OCI-M2 (cell line): ENCODE results near the gene SLCO3A1.

Experiments used
- DNase-seq: peaks from one replicate; lab custom pipeline; 2025; ENCODE audit not compliant: unreplicated experiment; lab: John Stamatoyannopoulos, UW

Gene SLCO3A1

DNA sequence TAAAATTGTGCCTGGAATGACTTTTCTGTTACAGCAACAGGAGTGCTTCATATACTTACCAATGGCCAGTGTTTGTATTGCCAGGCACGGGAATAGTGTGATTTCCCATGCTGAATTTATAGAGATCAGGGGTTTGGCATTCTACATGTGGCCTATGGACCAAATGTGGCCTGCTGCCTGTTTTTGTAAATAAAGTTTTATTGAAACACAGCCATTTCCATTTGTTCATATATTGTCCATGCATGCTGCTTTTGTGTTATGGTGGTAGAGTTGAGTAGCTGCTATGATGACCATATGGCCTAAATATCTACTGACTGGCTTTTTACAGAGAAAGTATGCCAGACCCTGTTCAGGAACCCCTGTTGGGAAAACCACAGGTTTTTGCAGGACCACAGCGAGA is 55.6 kb downstream of the SLCO3A1 start:
- no peak for DNase-seq

DNA sequence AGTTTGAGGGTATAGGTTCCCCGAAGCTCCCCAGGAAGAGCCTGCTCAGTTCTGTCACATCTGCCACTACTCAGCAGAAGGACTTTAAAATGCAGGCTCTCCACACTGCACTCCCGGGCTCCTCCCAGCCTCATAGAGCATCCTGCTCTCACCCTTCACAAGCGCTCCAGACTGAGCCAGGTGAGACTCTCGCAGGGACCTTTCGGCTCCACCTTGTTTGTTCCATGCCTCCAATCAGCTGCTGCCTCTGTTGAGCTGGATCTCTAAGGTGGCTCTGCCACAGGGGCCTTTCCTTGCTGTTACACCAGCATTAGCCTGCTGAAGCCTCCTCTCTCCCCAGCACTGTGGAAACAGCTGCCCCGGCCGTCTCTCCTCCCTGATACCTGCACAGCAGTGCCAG is 56.1 kb downstream of the SLCO3A1 start:
- DNase-seq, result no peak

DNA sequence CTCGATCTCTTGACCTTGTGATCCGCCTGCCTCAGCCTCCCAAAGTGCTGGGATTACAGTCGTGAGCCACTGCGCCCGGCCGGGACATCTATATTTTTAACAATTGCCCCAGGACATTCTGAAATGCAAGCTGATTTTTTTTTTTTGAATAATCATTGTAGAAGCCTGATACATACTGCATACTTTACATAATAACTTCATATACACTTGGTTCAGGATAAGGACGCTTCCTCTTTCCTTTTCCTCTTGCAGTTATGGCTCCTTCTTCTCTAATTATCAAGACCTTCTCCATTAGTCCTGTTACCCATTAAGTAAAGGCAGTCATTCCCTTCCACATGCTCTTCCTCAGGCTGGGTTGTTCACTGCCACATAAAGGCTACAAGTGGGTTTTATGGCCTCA is 58.3 kb downstream of the SLCO3A1 start:
- DNase-seq, result no peak

DNA sequence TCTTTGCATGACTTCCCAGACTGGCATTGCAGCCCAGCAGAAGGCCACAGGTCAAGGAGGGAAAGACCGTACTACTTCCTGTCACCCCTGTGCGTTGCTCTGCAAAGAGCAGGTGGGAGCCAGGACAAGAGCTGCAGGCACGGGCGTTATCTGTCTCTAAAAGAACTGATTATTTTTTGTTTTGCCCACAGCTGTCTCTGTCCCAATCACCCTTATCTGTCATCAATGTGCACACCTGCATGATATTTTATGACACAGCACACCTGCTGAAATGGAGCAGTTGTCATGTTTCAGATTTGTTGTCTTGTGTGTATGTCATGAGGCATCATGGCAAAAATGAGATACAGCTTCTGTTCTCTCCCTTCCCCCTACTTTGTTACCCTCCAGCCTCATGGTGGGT is 58.8 kb downstream of the SLCO3A1 start:
- DNase-seq, result no peak

DNA sequence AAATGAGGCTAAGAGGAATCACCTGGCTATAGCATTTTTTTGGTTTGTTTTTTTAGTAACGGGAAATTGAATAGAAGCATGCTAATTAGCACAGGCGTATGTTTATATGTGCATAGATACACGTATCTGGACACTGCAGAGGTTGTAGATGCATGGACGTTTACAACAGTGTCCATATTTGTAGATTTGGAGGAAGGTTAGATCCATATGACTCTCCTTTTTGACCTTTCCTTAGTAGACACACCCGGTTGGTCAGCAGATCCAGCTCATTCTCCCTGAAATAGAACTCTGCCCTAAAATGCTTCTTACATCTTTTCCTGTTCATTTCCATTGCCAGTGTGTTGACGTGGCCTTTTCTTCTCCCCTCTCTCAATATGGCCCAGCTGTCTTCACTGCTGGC is 60.1 kb downstream of the SLCO3A1 start:
- no peak for DNase-seq

DNA sequence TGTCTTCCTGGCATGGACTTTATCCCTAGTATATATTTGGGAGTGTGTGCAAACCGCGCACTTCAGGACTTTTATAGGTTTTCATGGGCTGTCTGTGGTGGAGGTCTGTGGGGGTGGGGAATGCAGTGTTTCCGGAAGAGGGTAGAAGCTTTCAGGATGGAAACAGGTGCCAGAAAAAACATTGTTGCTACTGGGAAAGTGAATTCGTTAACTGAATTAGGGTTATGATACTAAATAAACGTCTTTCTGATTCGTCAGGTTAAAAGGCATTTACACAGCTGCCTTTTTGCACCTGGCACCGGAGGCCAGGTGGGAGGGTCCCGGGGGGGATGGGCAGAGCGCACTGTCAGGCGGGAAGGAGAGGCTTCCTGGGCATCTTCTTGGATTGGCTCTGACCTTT is 62.1 kb downstream of the SLCO3A1 start:
- no peak for DNase-seq

DNA sequence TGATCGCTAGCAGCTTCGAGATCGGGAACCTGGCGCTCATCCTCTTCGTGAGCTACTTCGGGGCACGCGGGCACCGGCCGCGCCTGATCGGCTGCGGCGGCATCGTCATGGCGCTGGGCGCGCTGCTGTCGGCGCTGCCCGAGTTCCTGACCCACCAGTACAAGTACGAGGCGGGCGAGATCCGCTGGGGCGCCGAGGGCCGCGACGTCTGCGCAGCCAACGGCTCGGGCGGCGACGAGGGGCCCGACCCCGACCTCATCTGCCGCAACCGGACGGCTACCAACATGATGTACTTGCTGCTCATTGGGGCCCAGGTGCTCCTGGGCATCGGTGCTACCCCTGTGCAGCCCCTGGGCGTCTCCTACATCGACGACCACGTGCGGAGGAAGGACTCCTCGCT is 62.5 kb downstream of the SLCO3A1 start:
- no peak for DNase-seq

DNA sequence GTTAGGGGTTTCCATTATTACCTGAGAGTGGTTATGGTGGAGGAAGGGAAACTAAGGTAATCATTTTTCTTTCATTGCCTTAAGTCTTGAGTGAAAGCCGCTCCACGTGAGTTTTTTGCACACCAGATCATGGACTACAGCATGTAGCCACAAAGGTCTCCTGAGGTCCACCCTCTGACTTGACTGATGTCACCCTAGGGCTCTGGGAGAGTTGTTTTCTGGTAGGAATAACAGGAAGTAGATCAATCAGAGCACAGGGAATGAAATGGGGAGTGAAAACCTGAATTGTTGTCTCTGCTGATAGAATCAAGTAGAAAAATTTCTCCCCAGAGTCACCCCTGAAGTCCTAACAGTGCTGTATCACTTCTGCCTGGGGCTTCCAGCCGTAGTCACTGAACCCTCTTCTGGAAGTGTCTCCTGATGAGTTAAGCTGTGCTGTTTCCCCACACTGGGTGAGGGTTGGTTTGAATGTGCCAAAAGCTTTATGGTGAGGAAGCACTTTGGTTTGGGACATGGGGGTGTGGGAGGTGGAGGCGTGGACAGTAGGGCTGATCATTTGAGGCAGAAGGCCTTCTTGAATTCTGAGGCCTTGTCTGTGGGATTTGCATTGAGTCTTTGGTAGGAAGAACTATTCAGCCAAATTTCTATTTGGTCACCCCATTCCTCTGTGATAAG is 64.3 kb downstream of the SLCO3A1 start:
- no peak for DNase-seq

DNA sequence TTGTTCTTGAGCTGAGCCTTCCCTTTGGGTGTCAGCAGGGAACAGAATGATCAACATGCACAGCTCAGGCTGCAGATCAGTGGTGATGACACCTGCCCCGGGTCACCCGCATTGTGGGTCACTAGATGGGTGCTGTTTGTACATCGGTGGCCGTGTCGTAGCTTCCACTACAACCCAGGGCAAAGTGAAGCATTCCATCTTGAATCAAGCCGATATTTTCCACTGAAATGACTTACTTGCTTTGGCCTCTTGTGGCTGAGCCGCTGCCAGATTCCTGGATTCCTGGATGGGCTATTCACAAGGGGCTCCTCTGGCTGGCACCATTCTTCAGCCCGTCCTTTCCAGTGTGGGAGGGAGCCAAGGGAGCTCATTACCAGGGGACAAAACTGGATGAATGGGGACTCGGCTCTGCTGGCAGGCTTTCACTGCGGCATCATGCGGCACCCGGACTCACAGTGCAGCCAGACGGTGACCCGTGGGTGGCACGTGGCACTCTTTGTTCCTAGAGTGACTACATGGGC is 65.6 kb downstream of the SLCO3A1 start:
- no peak for DNase-seq

DNA sequence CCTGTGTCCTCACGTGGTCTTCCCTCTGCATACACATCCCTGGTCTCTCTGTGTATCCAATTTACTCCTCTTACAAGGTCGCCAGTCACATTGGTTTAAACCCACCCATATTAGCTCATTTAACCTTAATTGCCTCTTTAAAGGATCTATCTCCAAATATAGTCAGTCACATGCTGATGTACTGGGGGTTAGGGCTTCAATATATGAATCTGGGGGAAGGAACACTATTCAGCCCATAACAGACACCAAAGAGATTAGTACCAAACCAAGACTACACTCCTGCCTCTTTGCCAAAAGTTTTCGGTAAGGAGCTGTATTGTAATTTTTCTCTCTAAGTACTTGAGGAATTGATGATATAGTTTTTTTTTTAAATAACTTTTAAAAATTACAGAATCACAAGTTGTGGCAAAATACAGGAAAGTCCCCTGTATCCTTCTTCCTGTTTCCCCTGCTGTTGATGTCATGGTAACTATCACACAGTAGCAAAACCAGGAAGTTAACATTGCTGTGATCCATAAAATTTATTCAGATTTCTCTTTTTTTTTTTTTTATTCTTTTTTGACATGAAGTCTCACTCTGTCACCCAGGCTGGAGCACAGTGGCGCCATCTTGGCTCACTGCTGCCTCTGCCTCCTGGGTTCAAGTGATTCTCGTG is 67.8 kb downstream of the SLCO3A1 start:
- DNase-seq, result no peak

DNA sequence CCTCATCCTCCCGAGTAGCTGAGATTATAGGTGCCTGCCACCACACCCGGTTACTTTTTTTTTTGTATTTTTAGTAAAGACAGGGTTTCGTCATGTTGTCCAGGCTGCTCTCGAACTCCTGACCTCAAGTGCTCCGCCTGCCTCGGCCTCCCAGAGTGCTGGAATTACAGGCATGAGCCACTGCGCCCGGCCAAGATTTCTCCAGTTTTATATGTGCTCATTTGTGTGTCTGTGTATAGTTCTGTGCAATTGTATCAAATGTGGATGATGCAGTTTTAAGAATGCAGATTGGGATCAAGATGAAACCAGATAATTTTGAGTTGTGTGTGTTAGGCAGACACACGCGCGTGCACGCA is 68.3 kb downstream of the SLCO3A1 start:
- DNase-seq, result no peak

DNA sequence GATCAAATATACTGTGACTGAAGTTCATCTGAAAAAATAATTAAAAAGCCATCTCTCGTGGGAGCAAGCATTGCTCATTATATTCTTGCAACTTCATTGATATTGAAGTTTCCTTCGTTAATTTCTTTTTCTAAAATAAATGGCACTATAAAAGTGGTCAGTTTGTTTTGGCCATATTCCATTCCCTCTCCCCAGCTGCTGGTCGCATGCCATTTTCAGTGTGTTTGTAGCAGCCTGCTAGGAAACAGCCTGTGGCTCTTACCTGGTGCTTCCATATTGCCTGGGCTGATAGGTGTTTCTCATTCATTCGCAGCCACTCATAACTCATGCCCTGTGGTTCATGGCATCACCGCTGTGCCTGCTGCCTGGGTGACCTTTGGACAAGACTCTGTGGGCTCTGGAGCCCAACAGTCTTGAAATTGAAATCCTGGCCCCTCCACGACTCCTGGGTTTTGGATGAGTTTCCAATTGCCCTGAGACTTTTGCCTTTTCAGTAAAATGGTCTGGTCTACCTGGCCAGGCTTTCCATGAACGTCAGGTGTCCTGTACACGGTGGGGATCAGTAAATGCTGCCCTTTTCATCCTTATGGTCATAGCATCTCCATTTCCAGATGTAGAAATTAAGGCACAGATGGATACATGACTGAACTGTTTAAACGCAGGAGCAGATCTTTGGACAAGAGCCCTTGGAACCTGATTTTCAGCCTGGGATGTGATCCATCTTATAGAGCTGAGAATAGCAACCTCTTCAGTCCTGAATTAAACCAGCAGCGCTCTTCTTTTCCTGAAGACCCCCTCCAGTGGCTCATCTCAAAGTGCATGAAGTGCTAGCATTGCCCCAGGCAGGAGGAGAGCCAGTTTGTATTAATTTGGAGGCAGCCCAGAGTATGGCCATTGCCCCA is 69.4 kb downstream of the SLCO3A1 start:
- no peak for DNase-seq

DNA sequence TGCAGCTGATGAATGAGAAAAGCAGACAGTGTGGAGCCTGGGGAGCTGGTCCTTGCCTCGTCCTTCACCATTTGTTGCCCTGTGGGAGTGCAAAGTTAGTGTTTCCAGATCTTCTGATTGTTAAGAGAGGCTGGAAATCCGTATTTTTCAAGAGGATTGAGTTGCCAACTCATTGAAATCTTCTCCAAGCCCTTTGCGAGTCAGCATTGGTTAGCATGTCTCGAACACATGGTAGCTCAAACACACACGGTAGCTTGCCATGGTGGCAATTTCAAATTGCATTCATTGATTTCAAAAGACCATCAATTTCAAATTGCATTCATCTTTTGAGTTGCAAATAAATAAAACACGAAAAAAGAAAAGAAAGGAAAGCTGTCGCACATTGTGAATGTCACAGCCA is 70.7 kb downstream of the SLCO3A1 start:
- DNase-seq, result no peak

DNA sequence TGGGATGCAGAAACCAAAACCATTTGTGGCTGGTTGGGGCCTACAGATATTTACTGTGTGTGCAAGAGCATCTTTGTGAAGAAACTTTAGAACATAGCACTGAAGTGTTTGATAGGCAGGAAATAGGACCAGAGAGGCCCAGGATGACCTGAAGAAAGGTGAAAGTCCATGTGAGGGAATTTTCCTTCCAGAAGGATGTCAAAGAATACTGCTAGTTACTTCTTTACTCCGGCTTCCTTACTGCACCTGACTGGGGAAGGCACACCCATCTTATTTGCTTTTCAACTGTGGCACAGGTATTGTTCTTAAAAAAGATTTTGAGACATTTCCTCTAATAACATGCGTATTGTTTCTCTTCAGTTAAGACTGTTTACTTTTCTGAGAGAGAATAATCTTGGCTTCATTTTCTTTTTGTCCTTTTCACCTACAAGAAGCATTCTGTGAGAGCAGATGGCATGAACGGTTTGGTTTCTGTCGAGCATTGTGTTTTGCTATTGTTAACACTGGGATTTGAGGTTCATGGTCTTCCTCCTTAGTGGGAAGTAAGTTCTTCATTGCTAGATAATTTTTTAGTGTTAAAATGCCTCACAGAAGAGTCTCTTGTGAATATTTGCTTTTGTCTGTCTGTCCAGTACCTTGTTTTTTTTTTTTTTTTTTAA is 71.5 kb downstream of the SLCO3A1 start:
- DNase-seq, result no peak

DNA sequence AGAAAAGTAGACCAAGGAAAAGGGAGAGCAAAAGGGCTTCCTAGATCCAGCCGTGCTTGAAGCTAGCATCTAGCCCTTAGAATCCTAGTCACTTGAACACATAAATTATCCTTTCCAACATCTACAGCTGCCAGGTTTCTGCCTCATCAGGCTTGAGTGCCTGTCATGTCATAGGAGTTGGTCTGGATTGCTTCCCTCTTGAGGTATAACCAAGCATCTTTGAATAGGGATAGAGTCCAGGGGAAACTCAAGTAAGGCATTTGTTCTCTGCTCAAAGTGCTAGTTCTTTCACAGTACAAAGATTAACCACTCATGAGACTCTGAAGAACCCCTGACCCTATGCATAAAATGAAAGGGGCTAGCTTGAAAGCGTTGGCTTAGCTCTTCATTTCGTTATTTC is 72.3 kb downstream of the SLCO3A1 start:
- DNase-seq, result no peak

DNA sequence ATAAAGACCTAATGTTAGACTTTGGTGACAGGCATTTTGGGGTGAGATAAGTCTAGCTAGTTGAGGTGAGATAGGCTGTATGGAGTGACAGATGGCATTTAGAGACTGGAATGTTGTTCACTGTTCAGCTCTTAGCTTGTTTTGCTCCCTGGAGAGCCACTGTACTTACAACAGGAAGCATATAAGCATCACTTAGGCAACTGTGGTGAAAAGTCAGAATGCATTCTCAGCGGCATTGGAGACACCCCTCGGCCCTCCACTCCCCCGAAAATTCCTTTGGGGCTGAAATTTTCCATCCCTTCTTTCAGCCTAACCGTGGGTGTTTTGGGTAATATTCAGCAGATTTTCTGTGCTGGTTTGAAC is 73.4 kb downstream of the SLCO3A1 start:
- DNase-seq, result no peak

DNA sequence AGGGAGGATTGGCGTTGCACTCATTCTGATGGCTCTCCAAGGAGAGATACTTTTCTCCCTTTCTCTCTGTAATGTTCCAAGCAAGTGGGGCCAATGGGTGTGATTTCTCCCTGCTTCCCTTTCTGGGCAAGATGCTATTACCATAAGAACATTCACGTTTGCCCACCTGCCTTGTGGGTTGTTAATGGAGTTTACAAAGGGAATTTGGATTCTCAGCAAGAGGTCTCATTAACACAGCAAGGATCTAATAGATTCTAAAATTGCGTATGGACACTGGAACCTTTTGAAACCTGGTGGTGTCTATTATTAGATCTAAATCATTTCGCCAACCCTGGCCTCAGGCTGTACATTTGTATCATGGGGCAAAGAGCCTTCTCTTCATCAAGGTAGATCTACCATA is 74.1 kb downstream of the SLCO3A1 start:
- no peak for DNase-seq

DNA sequence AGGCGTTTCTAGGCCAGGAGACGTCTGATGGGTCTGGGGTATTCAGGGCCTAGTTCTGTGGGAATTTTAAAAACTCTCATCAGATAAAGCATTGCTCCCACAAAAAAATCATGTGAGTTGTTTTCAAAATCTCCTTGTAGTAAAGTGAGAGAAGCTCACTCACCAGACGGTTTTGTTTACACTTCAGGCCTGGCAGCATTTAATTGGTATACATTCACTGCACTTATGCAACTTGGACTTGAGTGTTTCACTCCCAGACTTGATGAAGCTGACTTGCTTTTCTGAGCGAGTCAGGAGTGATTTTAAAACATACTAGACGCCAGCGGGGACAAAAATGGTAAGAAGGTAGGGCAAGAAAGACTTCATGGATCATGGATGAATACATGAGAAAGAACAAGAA is 75.2 kb downstream of the SLCO3A1 start:
- DNase-seq, result no peak

DNA sequence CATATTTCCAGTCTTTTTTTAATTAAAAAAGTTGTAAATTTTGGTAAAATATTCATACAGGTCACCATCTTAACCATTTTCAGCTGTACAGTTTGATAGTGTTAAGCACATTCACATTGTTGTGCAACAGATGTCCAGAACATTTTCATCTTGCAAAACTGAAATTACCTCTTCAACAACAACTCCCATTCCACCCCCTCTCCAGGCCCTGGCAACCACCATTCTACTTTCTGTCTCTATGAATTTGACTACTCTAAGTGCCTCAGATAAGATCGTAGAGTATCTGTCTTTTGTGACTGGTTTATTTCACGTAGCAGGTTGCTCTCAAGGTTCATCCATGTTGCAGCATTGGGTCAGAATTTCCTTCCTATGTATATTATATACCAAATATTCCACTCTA is 76.0 kb downstream of the SLCO3A1 start:
- no peak for DNase-seq

DNA sequence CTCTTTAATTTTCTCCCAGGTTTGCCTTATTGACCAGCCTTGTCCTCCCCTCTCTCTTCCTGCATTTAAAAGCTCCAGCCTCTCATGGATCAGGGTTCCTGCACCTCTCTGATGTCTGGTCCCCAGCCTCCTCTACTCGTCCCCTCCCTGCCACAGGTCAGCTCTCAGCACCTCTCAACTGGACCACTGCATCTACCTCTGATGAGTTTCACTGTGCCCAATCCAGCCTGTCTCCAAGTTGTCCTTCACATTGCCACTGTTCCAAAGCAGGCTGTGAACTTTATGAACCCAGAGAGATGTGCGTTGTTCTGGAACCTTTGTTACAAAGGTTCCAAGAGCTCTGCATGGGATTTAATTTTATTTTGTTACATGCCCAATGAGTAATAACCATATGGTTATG is 76.6 kb downstream of the SLCO3A1 start:
- DNase-seq, result no peak

DNA sequence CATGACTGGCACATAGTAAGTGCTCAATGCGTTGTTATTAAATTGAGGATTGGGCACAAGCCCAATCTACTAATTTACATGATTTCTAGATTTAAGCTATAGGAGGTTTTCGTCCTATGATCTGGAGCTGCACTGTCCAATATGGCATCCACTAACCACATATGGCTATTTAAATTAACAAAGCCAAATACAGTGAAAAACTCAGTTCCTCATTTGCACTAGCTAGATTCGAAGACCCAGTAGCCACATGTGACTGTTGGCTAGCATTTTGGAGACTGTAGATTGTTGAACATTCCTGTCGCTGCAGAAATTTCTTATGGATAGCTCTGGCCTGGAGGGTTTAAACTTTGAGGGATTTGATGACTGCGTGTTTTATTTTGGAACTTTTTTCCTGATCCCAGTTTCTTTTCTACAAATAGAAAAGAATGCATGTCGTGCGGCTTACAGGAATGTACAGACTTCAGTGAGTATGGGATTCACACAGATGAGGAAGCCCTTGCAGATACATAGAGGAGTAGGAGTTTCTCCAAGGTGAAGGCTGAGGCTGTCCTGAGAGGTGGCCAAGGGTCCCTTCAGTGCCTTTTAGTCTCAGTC is 82.8 kb downstream of the SLCO3A1 start:
- no peak for DNase-seq
